ENCODE results near the gene TSHZ2. TPM values are rescaled to one million over a fixed set of nuclear protein-coding genes. Genes with fewer than 3 reads are reported as not detected.

TSHZ2 gene
- total RNA-seq, 1 experiment from 2014 or later: 0.07 TPM

GRCh38 chr20:53421343-53421742 is 449.2 kb downstream of the TSHZ2 start:
- Histone ChIP-seq H4K8ac (replicated peaks; ENCODE audit: insufficient read length, low read depth, low read length) (no peak overlapping the region), H3K4me1 (ENCODE audit: insufficient read depth, low read length) (no peaks in the 10 kb centered on the region), H2BK15ac (ENCODE audit: low read depth, low read length) (no peak overlapping the region), H3K79me2 (ENCODE audit: insufficient read depth, low read length) (no peaks in the 10 kb centered on the region), H2BK20ac (ENCODE audit: low read depth, low read length, poor library complexity, severe bottlenecking) (no peak overlapping the region), H3K23me2 (ENCODE audit: insufficient read length, low read depth, low read length, poor library complexity, severe bottlenecking) (no peaks in the 10 kb centered on the region), H3K18ac (ENCODE audit: insufficient read length, low read depth, low read length) (no peak overlapping the region), H2BK12ac (ENCODE audit: insufficient read length, low read depth, low read length) (no peak overlapping the region), H4K20me1 (ENCODE audit: control insufficient read depth, insufficient read depth, insufficient read length) (no peaks in the 10 kb centered on the region), H3T11ph (ENCODE audit: low read length) (no peak overlapping the region), H3K79me1 (ENCODE audit: insufficient read depth, low read depth, low read length, poor library complexity, severe bottlenecking) (no peaks in the 10 kb centered on the region), H3K4me2 (ENCODE audit: insufficient read depth, insufficient read length, low read length) (no peak overlapping the region), H3K4ac (ENCODE audit: low read depth, low read length) (no peak overlapping the region), H4K91ac (ENCODE audit: insufficient read length, low read depth, low read length) (no peak overlapping the region), H3K9ac (ENCODE audit: extremely low read depth, insufficient read length, low read length) (no peak overlapping the region), H2BK5ac (ENCODE audit: insufficient read length, low read length) (no peak overlapping the region), H2AK5ac (ENCODE audit: insufficient read length, low read length) (no peak overlapping the region), H3K27me3 (ENCODE audit: insufficient read depth, low read length) (no peaks in the 10 kb centered on the region), H4K5ac (ENCODE audit: insufficient read length, low read depth, low read length) (no peak overlapping the region), H2BK120ac (ENCODE audit: low read depth, low read length, poor library complexity, severe bottlenecking) (peak overlapping the region; percentile 24), H2AFZ (ENCODE audit: low read length) (no peak overlapping the region), H3K27ac (ENCODE audit: insufficient read length, low read depth, low read length) (no peak overlapping the region), H3K56ac (ENCODE audit: insufficient read length, low read depth, low read length) (no peak overlapping the region), H3K14ac (ENCODE audit: insufficient read depth, low read length) (no peak overlapping the region), H3K23ac (ENCODE audit: insufficient read length, low read depth, low read length) (no peak overlapping the region), H3K9me3 (ENCODE audit: control insufficient read depth, low read depth, low read length) (no peaks in the 10 kb centered on the region)
- Mint-ChIP-seq H3K36me3 (ENCODE audit: insufficient read depth in 1 of 3, low read depth in 3 of 3) (no peaks in the 10 kb centered on the region), H3K27ac (peak overlapping the region in 1 of 3 experiments; percentile 69; a peak in 1 of 7 replicates), H3K27me3 (ENCODE audit: low read depth) (no peaks in the 10 kb centered on the region; the same call in 1 of the 2 replicates), H3K9me3 (no peaks in the 10 kb centered on the region), H3K4me1 (peaks cover 1 to 4% of the 10 kb centered on the region in 2 experiments; a peak in 3 of 4 replicates), H3K4me3 (no peak overlapping the region)
- TF ChIP-seq, protein P1, sequence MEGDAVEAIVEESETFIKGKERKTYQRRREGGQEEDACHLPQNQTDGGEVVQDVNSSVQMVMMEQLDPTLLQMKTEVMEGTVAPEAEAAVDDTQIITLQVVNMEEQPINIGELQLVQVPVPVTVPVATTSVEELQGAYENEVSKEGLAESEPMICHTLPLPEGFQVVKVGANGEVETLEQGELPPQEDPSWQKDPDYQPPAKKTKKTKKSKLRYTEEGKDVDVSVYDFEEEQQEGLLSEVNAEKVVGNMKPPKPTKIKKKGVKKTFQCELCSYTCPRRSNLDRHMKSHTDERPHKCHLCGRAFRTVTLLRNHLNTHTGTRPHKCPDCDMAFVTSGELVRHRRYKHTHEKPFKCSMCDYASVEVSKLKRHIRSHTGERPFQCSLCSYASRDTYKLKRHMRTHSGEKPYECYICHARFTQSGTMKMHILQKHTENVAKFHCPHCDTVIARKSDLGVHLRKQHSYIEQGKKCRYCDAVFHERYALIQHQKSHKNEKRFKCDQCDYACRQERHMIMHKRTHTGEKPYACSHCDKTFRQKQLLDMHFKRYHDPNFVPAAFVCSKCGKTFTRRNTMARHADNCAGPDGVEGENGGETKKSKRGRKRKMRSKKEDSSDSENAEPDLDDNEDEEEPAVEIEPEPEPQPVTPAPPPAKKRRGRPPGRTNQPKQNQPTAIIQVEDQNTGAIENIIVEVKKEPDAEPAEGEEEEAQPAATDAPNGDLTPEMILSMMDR (conservative IDR thresholded peaks at IDR 0.05): no peak
- no CpG with 5 or more reads among the region's 7 CpGs for WGBS (ENCODE audit: extremely low coverage, insufficient read length, low lambda C conversion rate)
- DNase-seq: no peak

All from H9 (cell line).